ENCODE data around the gene TEC.

- TF ChIP-seq CTCF (IDR thresholded peaks at IDR 0.05) (no peak), ZFX (IDR thresholded peaks at IDR 0.05; ENCODE audit: borderline replicate concordance) (no peak)
Measured at GRCh38 chr4:48210966-48211328, 58.7 kb downstream of the TEC start.

All from 22Rv1 (cell line).